RPMI7951 (cell line): ENCODE measurements around the gene OR2M2. TPM values are rescaled to one million over a fixed set of nuclear protein-coding genes. Genes with fewer than 3 reads are reported as not detected.

ENCODE experiments used
- total RNA-seq: library from RNA; depleted of rRNA; stranded (reverse); fragments of >200 nt; shearing (Covaris generic); gene quantifications from 2 replicates; pipeline ENCODE4 v1.2.3, GENCODE V29; 2014; rRNA removed

Gene OR2M2
- total RNA-seq, 1 experiment from 2014 or later = not detected

Other genes starting within 250 kb of the OR2M2 start
- gene OR2AJ1, start 249.9 kb upstream of the OR2M2 start, total RNA-seq = not detected in 2 replicates
- not detected in 2 replicates for gene OR2L8, start 226.0 kb upstream of the OR2M2 start, total RNA-seq
- gene OR2AK2, start 209.6 kb upstream of the OR2M2 start, total RNA-seq = not detected in 2 replicates
- not detected in 2 replicates for gene OR2L5, start 161.2 kb upstream of the OR2M2 start, total RNA-seq
- gene OR2L2, start 144.8 kb upstream of the OR2M2 start, total RNA-seq = not detected in 2 replicates
- gene OR2L3, start 128.0 kb upstream of the OR2M2 start, total RNA-seq = not detected in 2 replicates
- not detected in 2 replicates for gene OR2L13, start 79.6 kb upstream of the OR2M2 start, total RNA-seq
- gene OR2M5, start 29.7 kb upstream of the OR2M2 start, total RNA-seq = not detected in 2 replicates
- not detected in 2 replicates for gene OR2M3, start 22.4 kb downstream of the OR2M2 start, total RNA-seq
- 0.20 TPM in 1 of 2 replicates, not detected in the other for gene OR2M4, start 56.6 kb downstream of the OR2M2 start, total RNA-seq
- gene OR2T33, start 103.2 kb downstream of the OR2M2 start, total RNA-seq = not detected in 2 replicates
- not detected in 2 replicates for gene OR2T12, start 128.6 kb downstream of the OR2M2 start, total RNA-seq
- gene OR2M7, start 149.7 kb downstream of the OR2M2 start, total RNA-seq = not detected in 2 replicates
- gene OR14C36, start 174.0 kb downstream of the OR2M2 start, total RNA-seq = not detected in 2 replicates
- not detected in 2 replicates for gene OR2T4, start 186.8 kb downstream of the OR2M2 start, total RNA-seq
- not detected in 2 replicates for gene OR2T6, start 200.9 kb downstream of the OR2M2 start, total RNA-seq
- not detected in 2 replicates for gene OR2T1, start 228.2 kb downstream of the OR2M2 start, total RNA-seq